Endodermal cell (in vitro differentiated cells): ENCODE measurements around the gene AHRR. TPM values are rescaled to one million over a fixed set of nuclear protein-coding genes. Genes with fewer than 3 reads are reported as not detected.
"Not testable (repeated sequence)": the region's sequence is repeated elsewhere in the genome, so short reads cannot be mapped to it uniquely, and the experiment has no call there.

Source experiments
- DNase-seq: peaks from one replicate; pipeline ENCODE4 v3.0.0-alpha.2; 2017
- H3K27ac ChIP-seq: 2 replicates; pipeline ENCODE4 v1.5.1; 2013; ENCODE audit warnings: mild to moderate bottlenecking, low read depth, low read length, moderate library complexity
- H3K27me3 ChIP-seq: 2 replicates; pipeline ENCODE4 v1.6.1; 2013; ENCODE audit warnings: mild to moderate bottlenecking, low read length, moderate library complexity; ENCODE audit not compliant: insufficient read depth, control insufficient read depth, poor library complexity, severe bottlenecking
- H3K36me3 ChIP-seq: 2 replicates; pipeline ENCODE4 v1.7.0; 2013; ENCODE audit warnings: mild to moderate bottlenecking, low read length, moderate library complexity; ENCODE audit not compliant: control insufficient read depth, insufficient read depth
- H3K4me1 ChIP-seq: one replicate; pipeline ENCODE4 v1.7.0; 2013; ENCODE audit warnings: low read length; ENCODE audit not compliant: control insufficient read depth, insufficient read depth
- H3K4me3 ChIP-seq: 2 replicates; pipeline ENCODE4 v1.5.1; 2013; ENCODE audit warnings: mild to moderate bottlenecking, low read length, moderate library complexity
- H3K9ac ChIP-seq: 2 replicates; pipeline ENCODE4 v1.6.1; 2013; ENCODE audit warnings: mild to moderate bottlenecking, low read length, moderate library complexity; ENCODE audit not compliant: poor library complexity, severe bottlenecking; ENCODE audit errors: extremely low read depth
- H3K9me3 ChIP-seq: 2 replicates; pipeline ENCODE4 v1.6.1; 2013; ENCODE audit warnings: mild to moderate bottlenecking, low read length, moderate library complexity; ENCODE audit not compliant: control insufficient read depth
- H3K27ac Mint-ChIP-seq: 2 replicates; pipeline ENCODE4 v1.8.0; 2020; ENCODE audit warnings: mixed read lengths
- H3K27me3 Mint-ChIP-seq: 2 replicates; pipeline ENCODE4 v1.8.0; 2021; ENCODE audit warnings: mild to moderate bottlenecking, mixed read lengths; ENCODE audit not compliant: insufficient read depth
- H3K36me3 Mint-ChIP-seq: 2 replicates; pipeline ENCODE4 v1.8.0; 2020; ENCODE audit warnings: low read depth, mixed read lengths
- H3K4me1 Mint-ChIP-seq: 2 replicates; pipeline ENCODE4 v1.8.0; 2020; ENCODE audit warnings: mixed read lengths
- H3K4me3 Mint-ChIP-seq: 2 replicates; pipeline ENCODE4 v1.8.0; 2020; ENCODE audit warnings: mild to moderate bottlenecking, moderate library complexity, mixed read lengths
- H3K9me3 Mint-ChIP-seq: 2 replicates; pipeline ENCODE4 v1.8.0; 2020; ENCODE audit warnings: mild to moderate bottlenecking, mixed read lengths
- WGBS, 2 experiments: methylation state at CpG; one replicate each; pipeline versions ENCODE4 v1.1.5 to v1.1.7; 2013; ENCODE audit warnings: missing lambda C conversion rate in 2 of 2, mixed read lengths in 1 of 2; ENCODE audit not compliant: insufficient coverage in 1 of 2, insufficient read length in 1 of 2; 5-methylcytosine and 5-hydroxymethylcytosine counted together
- total RNA-seq, 2 donors: library from RNA; stranded (reverse); fragmentation: NEBNext Ultra II Directional in 1 of 2; extraction: Animal tissue kit (Norgen Biotek cat#: 25700) in 1 of 2; gene quantifications; 2 replicates in 1 of 2; 3 replicates in 1 of 2; pipeline ENCODE4 v1.2.1, GENCODE V29; 2021
- TF ChIP-seq, protein P1 (sequence below): fragments of 200-600 bp; sonication (generic); conservative IDR thresholded peaks from 2 replicates; pipeline ENCODE4 v1.5.0; 2021; ENCODE audit warnings: antibody characterized with exemption, mild to moderate bottlenecking

AHRR gene
- total RNA-seq, 2 donors from 2014 or later, result 1.4 to 2.0 TPM

DNA sequence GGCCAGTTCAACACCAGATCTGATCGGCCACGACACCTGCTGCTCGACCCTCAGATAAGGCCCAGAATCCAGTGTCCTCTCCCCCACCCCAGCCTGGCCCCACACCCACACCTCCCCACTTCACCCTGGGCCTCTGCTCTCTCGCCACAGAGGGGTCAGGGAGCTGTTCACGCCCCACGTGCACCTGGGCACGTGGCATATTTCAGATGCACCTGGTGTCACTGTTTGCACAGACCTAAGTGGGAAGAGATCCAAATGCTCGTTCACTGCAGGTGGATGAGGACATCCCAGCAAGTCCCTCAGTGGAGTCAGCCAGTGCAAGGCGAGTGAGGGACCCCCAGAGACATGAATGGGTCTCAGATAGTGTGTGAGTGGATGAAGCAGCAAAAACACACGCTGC lies 25.3 kb upstream of the AHRR start:
- H3K4me1 Mint-ChIP-seq, result peaks cover 20% of the 10 kb centered on the region
- H3K36me3 ChIP-seq, H3K27ac Mint-ChIP-seq, H3K9me3 ChIP-seq, DNase-seq, H3K27me3 ChIP-seq, H3K4me3 ChIP-seq, H3K4me3 Mint-ChIP-seq, H3K9ac ChIP-seq, H3K27me3 Mint-ChIP-seq, H3K4me1 ChIP-seq, H3K27ac ChIP-seq, H3K9me3 Mint-ChIP-seq: not testable (repeated sequence)
- peaks cover 22% of the 10 kb centered on the region for H3K36me3 Mint-ChIP-seq
- WGBS, 2 experiments, result 93 to 100% methylated on average over 3 to 10 of the region's 10 CpGs

DNA sequence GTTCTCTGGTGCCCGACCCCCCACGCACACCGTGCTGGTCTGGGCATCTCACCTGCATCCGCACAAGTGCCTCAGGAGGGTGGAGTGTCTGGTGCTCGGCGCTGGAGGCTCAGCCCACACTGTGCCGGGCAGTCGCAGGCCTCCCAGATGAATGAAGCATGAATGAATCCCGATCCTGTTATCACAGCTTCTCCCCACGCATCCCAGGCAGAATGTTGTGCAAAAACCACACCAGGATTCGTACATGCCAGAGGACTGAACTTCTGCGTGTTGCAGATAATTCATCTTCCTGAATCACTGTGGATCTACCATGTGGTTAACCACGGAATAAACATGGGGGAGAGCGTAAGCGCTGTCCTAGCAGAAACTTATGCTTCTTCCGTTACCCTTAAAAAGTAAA lies 24.6 kb upstream of the AHRR start:
- Mint-ChIP-seq H3K4me1 (peaks cover 20% of the 10 kb centered on the region), H3K36me3 (peaks cover 14% of the 10 kb centered on the region)
- H3K27ac ChIP-seq, H3K36me3 ChIP-seq, H3K9me3 ChIP-seq, H3K4me3 Mint-ChIP-seq, H3K9ac ChIP-seq, DNase-seq, H3K4me1 ChIP-seq, H3K27me3 ChIP-seq, H3K4me3 ChIP-seq, H3K27me3 Mint-ChIP-seq, H3K9me3 Mint-ChIP-seq, H3K27ac Mint-ChIP-seq: not testable (repeated sequence)
- WGBS, 2 experiments, result 92 to 93% methylated on average over 8 to 15 of the region's 16 CpGs

DNA sequence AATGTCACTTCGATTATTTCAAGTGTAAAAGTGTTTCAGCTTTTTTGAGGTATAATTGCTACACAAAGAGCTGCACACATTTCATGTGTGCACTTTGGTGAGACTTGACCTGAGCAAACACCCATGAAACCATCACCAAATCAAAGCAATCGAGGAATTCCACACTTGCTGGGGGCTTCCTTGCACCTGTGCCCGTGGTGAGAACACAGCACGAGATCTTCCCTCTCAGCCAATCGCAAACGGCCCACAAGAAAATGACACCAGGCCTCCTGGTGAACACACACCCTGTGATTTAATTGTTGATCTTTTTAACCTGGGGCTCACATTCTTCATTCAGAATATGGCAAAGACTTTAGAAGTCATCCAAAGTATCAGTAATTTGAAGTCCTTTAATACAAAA lies 24.1 kb upstream of the AHRR start:
- peaks cover 20% of the 10 kb centered on the region for H3K4me1 Mint-ChIP-seq
- H3K9me3 Mint-ChIP-seq, H3K27ac Mint-ChIP-seq, H3K9ac ChIP-seq, H3K4me3 ChIP-seq, H3K27me3 Mint-ChIP-seq, H3K4me3 Mint-ChIP-seq, H3K27me3 ChIP-seq, H3K9me3 ChIP-seq, DNase-seq, H3K36me3 ChIP-seq, H3K4me1 ChIP-seq, H3K27ac ChIP-seq: not testable (repeated sequence)
- peaks cover 10% of the 10 kb centered on the region for H3K36me3 Mint-ChIP-seq
- WGBS, 2 experiments, result 75 to 100% methylated on average over 1 to 6 of the region's 6 CpGs

DNA sequence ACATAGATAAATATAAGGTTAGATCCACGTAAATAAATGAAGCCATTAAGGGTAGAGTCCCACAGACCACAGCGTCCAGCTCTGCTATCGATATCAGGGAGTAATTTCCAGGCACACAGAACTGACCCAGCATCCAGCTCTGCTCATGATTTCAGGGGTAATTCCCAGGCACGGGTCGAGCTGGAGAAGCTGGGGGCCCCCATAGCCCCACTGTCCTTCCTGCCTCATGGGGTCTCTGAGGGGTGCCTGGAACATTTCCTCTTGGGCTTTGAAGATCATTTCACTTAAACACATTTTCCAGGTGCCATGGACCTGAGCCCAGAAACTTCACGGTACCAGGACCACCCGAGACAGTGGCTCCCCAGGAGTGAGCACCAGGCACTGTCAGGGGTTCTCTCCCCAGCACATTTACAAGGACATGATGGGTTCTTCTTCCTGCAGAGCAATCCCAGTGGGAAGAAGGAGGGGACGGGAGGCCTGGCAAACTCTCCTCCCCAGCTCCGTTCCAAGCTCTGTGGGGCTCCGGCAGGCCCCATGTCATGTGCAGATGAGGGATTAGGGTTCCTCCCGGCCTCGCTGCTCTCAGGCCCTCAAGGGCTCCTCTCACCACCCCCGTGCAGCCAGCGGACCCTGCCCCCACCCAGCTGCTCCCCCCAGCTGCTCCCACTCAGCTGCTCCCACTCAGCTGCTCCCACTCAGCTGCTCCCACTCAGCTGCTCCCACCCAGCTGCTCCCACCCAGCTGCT lies 23.4 kb upstream of the AHRR start:
- H3K4me1 Mint-ChIP-seq, result peaks cover 20% of the 10 kb centered on the region
- H3K27ac ChIP-seq, H3K27me3 ChIP-seq, H3K4me3 Mint-ChIP-seq, H3K9me3 Mint-ChIP-seq, H3K9ac ChIP-seq, H3K27ac Mint-ChIP-seq, H3K9me3 ChIP-seq, H3K4me1 ChIP-seq, H3K27me3 Mint-ChIP-seq, H3K36me3 Mint-ChIP-seq, H3K4me3 ChIP-seq, H3K36me3 ChIP-seq: not testable (repeated sequence)
- DNase-seq, result peak; percentile 61
- WGBS, 2 experiments, result 86 to 87% methylated on average over 5 to 14 of the region's 14 CpGs

DNA sequence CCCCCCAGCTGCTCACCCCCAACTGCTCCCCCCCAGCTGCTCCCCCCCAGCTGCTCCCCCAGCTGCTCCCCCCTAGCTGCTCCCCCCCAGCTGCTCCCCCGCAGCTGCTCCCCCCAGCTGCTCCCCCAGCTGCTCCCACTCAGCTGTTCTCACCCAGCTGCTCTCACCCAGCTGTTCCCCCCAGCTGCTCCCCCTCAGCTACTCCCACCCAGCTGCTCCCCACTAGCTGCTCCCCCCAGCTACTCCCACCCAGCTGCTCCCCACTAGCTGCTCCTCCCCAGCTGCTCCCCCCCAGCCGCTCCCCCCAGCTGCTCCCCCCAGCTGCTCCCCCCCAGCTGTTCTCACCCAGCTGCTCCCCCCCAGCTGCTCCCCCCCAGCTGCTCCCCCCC lies 22.8 kb upstream of the AHRR start:
- TF ChIP-seq, protein P1, sequence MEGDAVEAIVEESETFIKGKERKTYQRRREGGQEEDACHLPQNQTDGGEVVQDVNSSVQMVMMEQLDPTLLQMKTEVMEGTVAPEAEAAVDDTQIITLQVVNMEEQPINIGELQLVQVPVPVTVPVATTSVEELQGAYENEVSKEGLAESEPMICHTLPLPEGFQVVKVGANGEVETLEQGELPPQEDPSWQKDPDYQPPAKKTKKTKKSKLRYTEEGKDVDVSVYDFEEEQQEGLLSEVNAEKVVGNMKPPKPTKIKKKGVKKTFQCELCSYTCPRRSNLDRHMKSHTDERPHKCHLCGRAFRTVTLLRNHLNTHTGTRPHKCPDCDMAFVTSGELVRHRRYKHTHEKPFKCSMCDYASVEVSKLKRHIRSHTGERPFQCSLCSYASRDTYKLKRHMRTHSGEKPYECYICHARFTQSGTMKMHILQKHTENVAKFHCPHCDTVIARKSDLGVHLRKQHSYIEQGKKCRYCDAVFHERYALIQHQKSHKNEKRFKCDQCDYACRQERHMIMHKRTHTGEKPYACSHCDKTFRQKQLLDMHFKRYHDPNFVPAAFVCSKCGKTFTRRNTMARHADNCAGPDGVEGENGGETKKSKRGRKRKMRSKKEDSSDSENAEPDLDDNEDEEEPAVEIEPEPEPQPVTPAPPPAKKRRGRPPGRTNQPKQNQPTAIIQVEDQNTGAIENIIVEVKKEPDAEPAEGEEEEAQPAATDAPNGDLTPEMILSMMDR, result no peak
- peaks cover 20% of the 10 kb centered on the region for H3K4me1 Mint-ChIP-seq

DNA sequence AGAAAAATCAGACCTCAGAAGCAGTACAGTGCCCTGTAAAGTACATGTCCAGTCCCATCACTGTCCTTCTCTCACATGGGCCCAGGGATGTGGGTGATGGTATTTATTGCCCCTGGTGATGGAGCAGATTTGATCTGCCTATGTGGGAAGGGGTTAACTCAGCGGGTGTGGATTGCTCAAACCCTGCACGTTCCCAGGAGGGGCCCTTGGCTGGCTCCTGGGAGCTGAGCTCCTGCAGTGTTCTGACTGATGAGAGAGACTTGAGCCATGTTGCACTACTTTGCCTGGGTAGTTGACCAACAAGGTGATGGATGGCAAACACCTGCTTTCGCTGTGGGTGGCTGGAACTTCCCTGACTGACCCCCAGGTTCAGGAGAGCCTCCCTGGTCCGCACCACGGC lies 21.6 kb upstream of the AHRR start:
- not testable (repeated sequence) for H3K4me1 ChIP-seq, H3K4me3 Mint-ChIP-seq, H3K9me3 Mint-ChIP-seq, H3K27me3 ChIP-seq, H3K36me3 ChIP-seq, H3K9me3 ChIP-seq, H3K27me3 Mint-ChIP-seq, H3K4me3 ChIP-seq, H3K9ac ChIP-seq, H3K27ac ChIP-seq, DNase-seq, H3K27ac Mint-ChIP-seq, H3K36me3 Mint-ChIP-seq
- 80 to 84% methylated on average over 1 to 4 of the region's 5 CpGs for WGBS, 2 experiments
- peaks cover 20% of the 10 kb centered on the region for H3K4me1 Mint-ChIP-seq

More for the DNA sequence above, 22.8 kb upstream of the AHRR start:
- Mint-ChIP-seq H3K9me3 (no peaks in the 10 kb centered on the region), H3K27ac (no peak overlapping the region), H3K27me3 (no peaks in the 10 kb centered on the region), H3K4me3 (no peak overlapping the region), H3K36me3 (peaks cover 3% of the 10 kb centered on the region)
- no peak for DNase-seq
- Histone ChIP-seq H3K9ac (no peak overlapping the region), H3K9me3 (no peaks in the 10 kb centered on the region), H3K4me1 (no peaks in the 10 kb centered on the region), H3K27ac (no peak overlapping the region), H3K27me3 (no peaks in the 10 kb centered on the region), H3K4me3 (no peak overlapping the region), H3K36me3 (no peaks in the 10 kb centered on the region)
- no CpG with 5 or more reads among the region's 2 CpGs for WGBS, 2 experiments
